ENCODE results near the gene PCA3. TPM values are rescaled to one million over a fixed set of nuclear protein-coding genes. Genes with fewer than 3 reads are reported as not detected.

PCA3 gene
- total RNA-seq, 1 experiment from 2014 or later, result not detected

GRCh38 chr9:76734716-76735115 is 29.5 kb upstream of the PCA3 start:
- DNase-seq (ENCODE audit: low read depth, low spot score) (no peak), ATAC-seq (no peak)
- Histone ChIP-seq H3K4me3 (ENCODE audit: low read depth in 2 of 2, low read length in 2 of 2) (no peak overlapping the region), H3K36me3 (ENCODE audit: control insufficient read depth, insufficient read depth, low read length) (no peaks in the 10 kb centered on the region), H3K9me3 (ENCODE audit: control insufficient read depth, insufficient read depth, low read depth, low read length) (no peaks in the 10 kb centered on the region), H3K4me1 (ENCODE audit: control insufficient read depth, insufficient read depth, low read length) (no peaks in the 10 kb centered on the region), H3K27ac (ENCODE audit: low read length) (no peak overlapping the region), H3K27me3 (ENCODE audit: control insufficient read depth, insufficient read depth, low read length) (no peaks in the 10 kb centered on the region)
- intact Hi-C loops (cut with micrococcal nuclease; ENCODE audit: unreplicated experiment), result no loop called here
- CTCF ChIA-PET, result no interaction called here
- POLR2A ChIA-PET, result no interaction called here
- in situ Hi-C loops (cut with HindIII; ENCODE audit: low pct_unique_long_range_greater_than_20kb, low sequenced_read_pairs), result no loop called here
- TF ChIP-seq POLR2AphosphoS5 (IDR thresholded peaks at IDR 0.05; ENCODE audit: low read depth, low read length), result no peak
- no peak for TF ChIP-seq REST (IDR thresholded peaks at IDR 0.05; ENCODE audit: insufficient read depth in 1 of 2, low read depth in 2 of 2, low read length in 1 of 2)
- no peak for TF ChIP-seq SIN3A (IDR thresholded peaks at IDR 0.05; ENCODE audit: borderline replicate concordance, insufficient read depth, low read depth, low read length)
- TF ChIP-seq CTCF (IDR thresholded peaks at IDR 0.05), result no peak
- no peak for TF ChIP-seq TCF7L2 (IDR thresholded peaks at IDR 0.05; ENCODE audit: low read depth, low read length)
- no TSS peak for BruUV-seq (replicated peaks)

GRCh38 chr9:76737154-76737902 is 26.9 kb upstream of the PCA3 start:
- in situ Hi-C loops (cut with HindIII; ENCODE audit: low pct_unique_long_range_greater_than_20kb, low sequenced_read_pairs), result no loop called here
- intact Hi-C loops (cut with micrococcal nuclease; ENCODE audit: unreplicated experiment), result no loop called here
- Histone ChIP-seq H3K4me1 (ENCODE audit: control insufficient read depth, insufficient read depth, low read length) (no peaks in the 10 kb centered on the region), H3K36me3 (ENCODE audit: control insufficient read depth, insufficient read depth, low read length) (no peaks in the 10 kb centered on the region), H3K27me3 (ENCODE audit: control insufficient read depth, insufficient read depth, low read length) (no peaks in the 10 kb centered on the region), H3K9me3 (ENCODE audit: control insufficient read depth, insufficient read depth, low read depth, low read length) (no peaks in the 10 kb centered on the region), H3K27ac (ENCODE audit: low read length) (no peak overlapping the region), H3K4me3 (ENCODE audit: low read depth in 2 of 2, low read length in 2 of 2) (no peak overlapping the region)
- BruUV-seq (replicated peaks), result no TSS peak
- ChIA-PET CTCF (no interaction called here), POLR2A (no interaction called here)
- DNase-seq (ENCODE audit: low read depth, low spot score) (no peak), ATAC-seq (no peak)
- no peak for TF ChIP-seq CTCF (IDR thresholded peaks at IDR 0.05)
- TF ChIP-seq SIN3A (IDR thresholded peaks at IDR 0.05; ENCODE audit: borderline replicate concordance, insufficient read depth, low read depth, low read length), result no peak
- TF ChIP-seq TCF7L2 (IDR thresholded peaks at IDR 0.05; ENCODE audit: low read depth, low read length), result no peak
- TF ChIP-seq POLR2AphosphoS5 (IDR thresholded peaks at IDR 0.05; ENCODE audit: low read depth, low read length), result no peak
- TF ChIP-seq REST (IDR thresholded peaks at IDR 0.05; ENCODE audit: insufficient read depth in 1 of 2, low read depth in 2 of 2, low read length in 1 of 2), result no peak

Data from Panc1 (cell line).